HL-60 (cell line): ENCODE results near the gene ARFGAP1.

Source experiments
- GABPA ChIP-seq: IDR thresholded peaks from 2 replicates; pipeline ENCODE4 v1.6.1; 2012; ENCODE audit warnings: low read depth
- POLR2AphosphoS5 ChIP-seq: IDR thresholded peaks from 2 replicates; pipeline ENCODE4 v1.6.1; 2012; ENCODE audit warnings: low read depth
- SPI1 ChIP-seq: IDR thresholded peaks from 2 replicates; pipeline ENCODE4 v1.6.1; 2012; ENCODE audit warnings: low read depth, mild to moderate bottlenecking, borderline replicate concordance
- TF ChIP-seq, protein P1 (sequence below): IDR thresholded peaks from one replicate; pipeline ENCODE4 v1.5.1; 2011; ENCODE audit warnings: low read length, control low read depth, inconsistent platforms; ENCODE audit not compliant: insufficient read depth
- TF ChIP-seq, protein P2 (sequence below): IDR thresholded peaks from 2 replicates; pipeline ENCODE4 v1.6.1; 2012; ENCODE audit warnings: low read depth; ENCODE audit not compliant: insufficient replicate concordance

DNA sequence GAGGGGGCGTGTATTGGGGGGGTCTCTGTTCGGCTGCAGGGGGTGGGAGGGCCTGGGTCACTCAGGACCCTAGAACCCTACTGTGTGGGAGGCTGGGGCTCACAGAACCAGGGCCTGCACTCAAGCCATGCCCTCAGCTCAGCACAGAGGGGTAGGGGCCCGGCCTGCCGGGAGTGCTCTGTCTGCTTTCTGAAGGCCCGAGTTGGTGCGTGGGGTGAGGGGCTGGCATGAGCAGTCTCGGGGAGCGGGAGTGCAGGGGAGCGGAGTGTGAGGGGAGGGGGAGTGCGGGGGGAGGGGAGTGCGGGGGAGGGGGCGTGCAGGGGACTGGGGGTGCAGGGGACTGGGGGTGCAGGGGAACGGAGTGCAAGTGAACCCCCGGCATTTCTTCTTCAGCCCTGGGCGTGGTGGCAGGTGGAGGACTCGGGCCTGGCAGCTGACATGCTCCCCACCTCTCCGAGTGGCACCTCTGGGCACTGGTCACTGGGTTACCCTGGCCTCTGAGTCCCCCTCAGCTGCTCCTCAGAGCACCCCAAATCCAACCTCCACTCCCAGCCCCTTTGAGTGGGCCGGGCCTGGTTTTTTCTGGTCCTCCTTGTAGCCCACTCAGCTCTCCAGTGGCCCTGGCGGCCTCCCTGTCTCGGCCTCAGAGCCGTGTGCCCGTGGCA, 21.4 kb downstream of the ARFGAP1 start:
- TF ChIP-seq, protein P1, sequence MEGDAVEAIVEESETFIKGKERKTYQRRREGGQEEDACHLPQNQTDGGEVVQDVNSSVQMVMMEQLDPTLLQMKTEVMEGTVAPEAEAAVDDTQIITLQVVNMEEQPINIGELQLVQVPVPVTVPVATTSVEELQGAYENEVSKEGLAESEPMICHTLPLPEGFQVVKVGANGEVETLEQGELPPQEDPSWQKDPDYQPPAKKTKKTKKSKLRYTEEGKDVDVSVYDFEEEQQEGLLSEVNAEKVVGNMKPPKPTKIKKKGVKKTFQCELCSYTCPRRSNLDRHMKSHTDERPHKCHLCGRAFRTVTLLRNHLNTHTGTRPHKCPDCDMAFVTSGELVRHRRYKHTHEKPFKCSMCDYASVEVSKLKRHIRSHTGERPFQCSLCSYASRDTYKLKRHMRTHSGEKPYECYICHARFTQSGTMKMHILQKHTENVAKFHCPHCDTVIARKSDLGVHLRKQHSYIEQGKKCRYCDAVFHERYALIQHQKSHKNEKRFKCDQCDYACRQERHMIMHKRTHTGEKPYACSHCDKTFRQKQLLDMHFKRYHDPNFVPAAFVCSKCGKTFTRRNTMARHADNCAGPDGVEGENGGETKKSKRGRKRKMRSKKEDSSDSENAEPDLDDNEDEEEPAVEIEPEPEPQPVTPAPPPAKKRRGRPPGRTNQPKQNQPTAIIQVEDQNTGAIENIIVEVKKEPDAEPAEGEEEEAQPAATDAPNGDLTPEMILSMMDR: no peak
- TF ChIP-seq POLR2AphosphoS5: no peak
- no peak for TF ChIP-seq GABPA
- TF ChIP-seq, protein P2, sequence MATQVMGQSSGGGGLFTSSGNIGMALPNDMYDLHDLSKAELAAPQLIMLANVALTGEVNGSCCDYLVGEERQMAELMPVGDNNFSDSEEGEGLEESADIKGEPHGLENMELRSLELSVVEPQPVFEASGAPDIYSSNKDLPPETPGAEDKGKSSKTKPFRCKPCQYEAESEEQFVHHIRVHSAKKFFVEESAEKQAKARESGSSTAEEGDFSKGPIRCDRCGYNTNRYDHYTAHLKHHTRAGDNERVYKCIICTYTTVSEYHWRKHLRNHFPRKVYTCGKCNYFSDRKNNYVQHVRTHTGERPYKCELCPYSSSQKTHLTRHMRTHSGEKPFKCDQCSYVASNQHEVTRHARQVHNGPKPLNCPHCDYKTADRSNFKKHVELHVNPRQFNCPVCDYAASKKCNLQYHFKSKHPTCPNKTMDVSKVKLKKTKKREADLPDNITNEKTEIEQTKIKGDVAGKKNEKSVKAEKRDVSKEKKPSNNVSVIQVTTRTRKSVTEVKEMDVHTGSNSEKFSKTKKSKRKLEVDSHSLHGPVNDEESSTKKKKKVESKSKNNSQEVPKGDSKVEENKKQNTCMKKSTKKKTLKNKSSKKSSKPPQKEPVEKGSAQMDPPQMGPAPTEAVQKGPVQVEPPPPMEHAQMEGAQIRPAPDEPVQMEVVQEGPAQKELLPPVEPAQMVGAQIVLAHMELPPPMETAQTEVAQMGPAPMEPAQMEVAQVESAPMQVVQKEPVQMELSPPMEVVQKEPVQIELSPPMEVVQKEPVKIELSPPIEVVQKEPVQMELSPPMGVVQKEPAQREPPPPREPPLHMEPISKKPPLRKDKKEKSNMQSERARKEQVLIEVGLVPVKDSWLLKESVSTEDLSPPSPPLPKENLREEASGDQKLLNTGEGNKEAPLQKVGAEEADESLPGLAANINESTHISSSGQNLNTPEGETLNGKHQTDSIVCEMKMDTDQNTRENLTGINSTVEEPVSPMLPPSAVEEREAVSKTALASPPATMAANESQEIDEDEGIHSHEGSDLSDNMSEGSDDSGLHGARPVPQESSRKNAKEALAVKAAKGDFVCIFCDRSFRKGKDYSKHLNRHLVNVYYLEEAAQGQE: no peak
- TF ChIP-seq SPI1: no peak
